OCI-LY3 (cell line): Measurements from ENCODE around the gene FBLIM1.

Source experiments
- EZH2phosphoT487 ChIP-seq: fragments of 200-600 bp; shearing (Covaris generic); IDR thresholded peaks from 2 replicates; pipeline ENCODE4 v1.6.1; 2018; ENCODE audit warnings: antibody characterized with exemption, mixed run types, low read depth
- TF ChIP-seq, protein P1 (sequence below): fragments of 200-600, 300-600 bp; sonication (generic); IDR thresholded peaks from 2 replicates; pipeline ENCODE4 v1.5.1; 2014; ENCODE audit warnings: antibody characterized with exemption, low read length, low read depth

DNA sequence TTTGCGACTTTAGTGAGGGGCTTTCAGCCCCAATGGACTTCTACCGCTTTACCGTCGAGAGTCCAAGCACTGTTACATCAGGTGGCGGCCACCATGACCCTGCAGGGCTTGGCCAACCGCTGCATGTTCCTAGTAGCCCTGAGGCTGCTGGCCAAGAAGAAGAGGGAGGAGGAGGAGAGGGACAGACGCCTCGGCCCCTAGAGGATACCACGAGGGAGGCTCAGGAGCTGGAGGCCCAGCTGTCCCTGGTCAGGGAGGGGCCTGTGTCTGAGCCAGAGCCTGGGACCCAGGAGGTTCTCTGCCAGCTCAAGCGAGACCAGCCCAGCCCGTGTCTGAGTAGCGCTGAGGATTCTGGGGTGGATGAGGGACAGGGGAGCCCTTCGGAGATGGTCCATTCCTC lies 31.2 kb upstream of the FBLIM1 start:
- TF ChIP-seq, protein P1, sequence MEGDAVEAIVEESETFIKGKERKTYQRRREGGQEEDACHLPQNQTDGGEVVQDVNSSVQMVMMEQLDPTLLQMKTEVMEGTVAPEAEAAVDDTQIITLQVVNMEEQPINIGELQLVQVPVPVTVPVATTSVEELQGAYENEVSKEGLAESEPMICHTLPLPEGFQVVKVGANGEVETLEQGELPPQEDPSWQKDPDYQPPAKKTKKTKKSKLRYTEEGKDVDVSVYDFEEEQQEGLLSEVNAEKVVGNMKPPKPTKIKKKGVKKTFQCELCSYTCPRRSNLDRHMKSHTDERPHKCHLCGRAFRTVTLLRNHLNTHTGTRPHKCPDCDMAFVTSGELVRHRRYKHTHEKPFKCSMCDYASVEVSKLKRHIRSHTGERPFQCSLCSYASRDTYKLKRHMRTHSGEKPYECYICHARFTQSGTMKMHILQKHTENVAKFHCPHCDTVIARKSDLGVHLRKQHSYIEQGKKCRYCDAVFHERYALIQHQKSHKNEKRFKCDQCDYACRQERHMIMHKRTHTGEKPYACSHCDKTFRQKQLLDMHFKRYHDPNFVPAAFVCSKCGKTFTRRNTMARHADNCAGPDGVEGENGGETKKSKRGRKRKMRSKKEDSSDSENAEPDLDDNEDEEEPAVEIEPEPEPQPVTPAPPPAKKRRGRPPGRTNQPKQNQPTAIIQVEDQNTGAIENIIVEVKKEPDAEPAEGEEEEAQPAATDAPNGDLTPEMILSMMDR = no peak
- TF ChIP-seq EZH2phosphoT487 = no peak
